ENCODE data around the gene NUP93. TPM values are rescaled to one million over a fixed set of nuclear protein-coding genes. Genes with fewer than 3 reads are reported as not detected.
A peak's percentile ranks its signal among the peaks of the same experiment; 100 is the strongest.

Gene NUP93
- total RNA-seq, 1 donor from 2014 or later: 111 TPM

DNA sequence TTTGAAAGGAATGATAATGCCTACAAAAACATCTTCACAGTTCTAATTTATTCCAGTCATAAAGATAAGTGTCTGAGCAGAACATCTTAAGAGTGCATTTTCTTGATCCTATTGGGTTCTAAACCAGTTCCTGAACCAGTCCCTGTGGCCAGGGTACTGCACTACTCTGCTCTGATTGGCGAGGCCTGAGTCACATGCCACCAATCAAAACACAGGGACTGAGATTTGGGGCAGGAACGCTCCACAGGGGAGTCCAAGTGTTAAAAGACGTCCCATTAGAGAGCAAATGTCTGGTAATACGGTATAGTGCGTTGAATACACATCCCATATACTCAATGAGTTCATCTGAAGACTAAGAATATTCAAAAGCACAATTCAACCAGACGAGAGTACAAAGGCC, 3.0 kb upstream of the NUP93 start:
- Mint-ChIP-seq H3K27me3 (peaks cover 6% of the 10 kb centered on the region), H3K9me3 (no peaks in the 10 kb centered on the region), H3K36me3 (ENCODE audit: low read depth) (peaks cover 5% of the 10 kb centered on the region), H3K4me3 (no peak overlapping the region), H3K27ac (no peak overlapping the region), H3K4me1 (peaks cover 20% of the 10 kb centered on the region)
- no peak for DNase-seq
- TF ChIP-seq, protein P1, sequence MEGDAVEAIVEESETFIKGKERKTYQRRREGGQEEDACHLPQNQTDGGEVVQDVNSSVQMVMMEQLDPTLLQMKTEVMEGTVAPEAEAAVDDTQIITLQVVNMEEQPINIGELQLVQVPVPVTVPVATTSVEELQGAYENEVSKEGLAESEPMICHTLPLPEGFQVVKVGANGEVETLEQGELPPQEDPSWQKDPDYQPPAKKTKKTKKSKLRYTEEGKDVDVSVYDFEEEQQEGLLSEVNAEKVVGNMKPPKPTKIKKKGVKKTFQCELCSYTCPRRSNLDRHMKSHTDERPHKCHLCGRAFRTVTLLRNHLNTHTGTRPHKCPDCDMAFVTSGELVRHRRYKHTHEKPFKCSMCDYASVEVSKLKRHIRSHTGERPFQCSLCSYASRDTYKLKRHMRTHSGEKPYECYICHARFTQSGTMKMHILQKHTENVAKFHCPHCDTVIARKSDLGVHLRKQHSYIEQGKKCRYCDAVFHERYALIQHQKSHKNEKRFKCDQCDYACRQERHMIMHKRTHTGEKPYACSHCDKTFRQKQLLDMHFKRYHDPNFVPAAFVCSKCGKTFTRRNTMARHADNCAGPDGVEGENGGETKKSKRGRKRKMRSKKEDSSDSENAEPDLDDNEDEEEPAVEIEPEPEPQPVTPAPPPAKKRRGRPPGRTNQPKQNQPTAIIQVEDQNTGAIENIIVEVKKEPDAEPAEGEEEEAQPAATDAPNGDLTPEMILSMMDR (IDR thresholded peaks at IDR 0.05): no peak
- ATAC-seq (ENCODE audit: low read depth): no peak
- POLR2A ChIA-PET: no interaction called here
- CTCF ChIA-PET: no interaction called here
- intact Hi-C loops (cut with micrococcal nuclease): no loop called here

- H3K4me3 Mint-ChIP-seq: no peak overlapping the region
- ATAC-seq (ENCODE audit: low read depth) (no peak), DNase-seq (no peak)
- ChIA-PET CTCF (no interaction called here), POLR2A (interaction anchor here (0.6 kb wide), 1 partner anchor 633 kb away, joined by 5 read pairs; no protein-coding TSS in a partner anchor)
- H3K9me3 Mint-ChIP-seq: no peaks in the 10 kb centered on the region
- intact Hi-C loops (cut with micrococcal nuclease): no loop called here
- TF ChIP-seq, protein P1 (IDR thresholded peaks at IDR 0.05): no peak
- H3K36me3 Mint-ChIP-seq (ENCODE audit: low read depth): peaks cover 5% of the 10 kb centered on the region
- H3K27ac Mint-ChIP-seq: no peak overlapping the region
- H3K27me3 Mint-ChIP-seq: no peaks in the 10 kb centered on the region
- peaks cover 20% of the 10 kb centered on the region for H3K4me1 Mint-ChIP-seq
These were observed 1.9 kb upstream of the NUP93 start for GRCh38 chr16:56728027-56728426.

- TF ChIP-seq, protein P1 (IDR thresholded peaks at IDR 0.05): no peak
- peak overlapping the region; percentile 84 for H3K27ac Mint-ChIP-seq
- CTCF ChIA-PET: interaction anchor here (1.6 kb wide), 1 partner anchor 27 kb away, joined by 6 read pairs; no protein-coding TSS in a partner anchor
- peak overlapping the region; percentile 90 for H3K4me3 Mint-ChIP-seq
- POLR2A ChIA-PET: interaction anchor here (0.5 kb wide), 1 partner anchor 198 kb away, joined by 4 read pairs; no protein-coding TSS in a partner anchor
- H3K27me3 Mint-ChIP-seq: no peaks in the 10 kb centered on the region
- intact Hi-C loops (cut with micrococcal nuclease): no loop called here
- ATAC-seq (ENCODE audit: low read depth): no peak
- DNase-seq: no peak
- peaks cover 5% of the 10 kb centered on the region for H3K36me3 Mint-ChIP-seq (ENCODE audit: low read depth)
- H3K4me1 Mint-ChIP-seq: peaks cover 20% of the 10 kb centered on the region
- no peaks in the 10 kb centered on the region for H3K9me3 Mint-ChIP-seq
These were observed 772 bp upstream of the NUP93 start for GRCh38 chr16:56728980-56729734.

GRCh38 chr16:56732366-56732765, 2.4 kb downstream of the NUP93 start:
- ATAC-seq (ENCODE audit: low read depth): peak; percentile 14
- no peaks in the 10 kb centered on the region for H3K27me3 Mint-ChIP-seq
- no peak for DNase-seq
- TF ChIP-seq, protein P1 (IDR thresholded peaks at IDR 0.05): no peak
- peaks cover 27% of the 10 kb centered on the region for H3K4me1 Mint-ChIP-seq
- CTCF ChIA-PET: no interaction called here
- intact Hi-C loops (cut with micrococcal nuclease): loop anchor here (5.0 kb wide), 1 partner anchor 515 kb away; the partner anchor contains the start of gene ARL2BP
- H3K36me3 Mint-ChIP-seq (ENCODE audit: low read depth): peaks cover 10% of the 10 kb centered on the region
- POLR2A ChIA-PET: interaction anchor here (1.0 kb wide), 1 partner anchor 281 kb away, joined by 3 read pairs; the partner anchor contains the start of gene NUDT21
- no peak overlapping the region for H3K27ac Mint-ChIP-seq
- no peak overlapping the region for H3K4me3 Mint-ChIP-seq
- H3K9me3 Mint-ChIP-seq: no peaks in the 10 kb centered on the region

GRCh38 chr16:56732832-56733231, 2.9 kb downstream of the NUP93 start:
- ATAC-seq (ENCODE audit: low read depth) (peak; percentile 46), DNase-seq (no peak)
- H3K27me3 Mint-ChIP-seq: no peaks in the 10 kb centered on the region
- no peak overlapping the region for H3K27ac Mint-ChIP-seq
- TF ChIP-seq, protein P1 (IDR thresholded peaks at IDR 0.05): no peak
- peaks cover 28% of the 10 kb centered on the region for H3K4me1 Mint-ChIP-seq
- H3K9me3 Mint-ChIP-seq: no peaks in the 10 kb centered on the region
- intact Hi-C loops (cut with micrococcal nuclease): loop anchor here (5.0 kb wide), 1 partner anchor 514 kb away; the partner anchor contains the start of gene ARL2BP
- no peak overlapping the region for H3K4me3 Mint-ChIP-seq
- ChIA-PET CTCF (no interaction called here), POLR2A (interaction anchor here (1.0 kb wide), 1 partner anchor 282 kb away, joined by 3 read pairs; the partner anchor contains the start of gene NUDT21)
- peaks cover 11% of the 10 kb centered on the region for H3K36me3 Mint-ChIP-seq (ENCODE audit: low read depth)
